UCSD-AML1 (cell line): Measurements from ENCODE around the gene MYH6.
"Not testable (repeated sequence)": the region's sequence is repeated elsewhere in the genome, so short reads cannot be mapped to it uniquely, and the experiment has no call there.

Source experiments
- DNase-seq: peaks from one replicate; lab custom pipeline; 2025; ENCODE audit not compliant: unreplicated experiment; lab: John Stamatoyannopoulos, UW

MYH6 gene

GRCh38 chr14:23436327-23437132 is 28.5 kb upstream of the MYH6 start:
- no peak for DNase-seq

- DNase-seq = no peak
Measured at GRCh38 chr14:23435543-23436326, 27.7 kb upstream of the MYH6 start, which contains the start of gene MYH7. TSS of gene MYH7 (minus strand) at chr14:23435660. CDS start at chr14:23433732, 1,928 bp downstream.

GRCh38 chr14:23434488-23435222 is 26.6 kb upstream of the MYH6 start:
- DNase-seq = no peak

GRCh38 chr14:23433457-23433856 is 25.4 kb upstream of the MYH6 start:
- no peak for DNase-seq

- DNase-seq = no peak
Measured at GRCh38 chr14:23432946-23433345, 24.9 kb upstream of the MYH6 start.

DNA sequence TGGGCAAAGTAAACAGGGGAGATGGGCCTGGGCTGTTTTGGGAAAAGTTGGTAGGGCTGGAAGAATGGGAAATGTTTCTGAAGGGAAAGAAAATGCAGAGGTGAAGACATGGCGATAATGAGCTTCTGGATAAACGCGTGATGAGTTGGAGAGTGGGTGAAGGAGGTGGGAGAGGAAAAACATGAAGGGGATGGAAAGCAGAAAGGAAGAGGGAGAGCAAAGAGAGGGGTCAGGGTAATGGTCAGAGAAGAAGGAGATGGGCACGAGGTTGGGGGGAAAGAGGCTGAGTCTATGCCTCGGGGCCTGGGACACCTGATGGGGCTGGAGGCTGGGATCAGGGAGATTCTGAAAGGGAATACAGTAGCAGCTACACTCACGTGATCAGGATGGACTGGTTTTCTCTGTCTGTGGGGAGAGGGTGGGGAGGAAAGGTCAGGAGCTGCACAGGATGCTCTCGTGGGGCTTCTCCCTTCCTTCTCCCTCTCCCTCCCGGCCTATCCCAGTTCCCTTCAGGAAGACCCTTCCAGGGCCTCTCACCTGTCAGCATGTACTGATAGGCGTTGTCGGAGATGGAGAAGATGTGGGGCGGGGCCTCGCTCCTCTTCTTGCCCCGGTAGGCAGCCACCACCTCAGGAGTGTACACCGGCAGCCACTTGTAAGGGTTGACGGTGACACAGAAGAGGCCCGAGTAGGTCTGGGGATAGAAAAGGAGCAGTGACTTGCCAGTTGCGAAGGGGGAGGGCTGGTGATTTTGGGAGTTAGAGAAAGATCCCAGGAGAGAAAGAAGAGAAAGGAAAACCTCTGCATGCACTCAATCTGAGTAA is 24.2 kb upstream of the MYH6 start:
- DNase-seq = no peak

- no peak for DNase-seq
Measured at GRCh38 chr14:23431486-23431885, 23.4 kb upstream of the MYH6 start.

GRCh38 chr14:23430723-23431085 is 22.6 kb upstream of the MYH6 start:
- DNase-seq = no peak

GRCh38 chr14:23430016-23430722 is 22.1 kb upstream of the MYH6 start:
- no peak for DNase-seq

- DNase-seq = no peak
Measured at GRCh38 chr14:23428686-23429495, 20.8 kb upstream of the MYH6 start.

DNA sequence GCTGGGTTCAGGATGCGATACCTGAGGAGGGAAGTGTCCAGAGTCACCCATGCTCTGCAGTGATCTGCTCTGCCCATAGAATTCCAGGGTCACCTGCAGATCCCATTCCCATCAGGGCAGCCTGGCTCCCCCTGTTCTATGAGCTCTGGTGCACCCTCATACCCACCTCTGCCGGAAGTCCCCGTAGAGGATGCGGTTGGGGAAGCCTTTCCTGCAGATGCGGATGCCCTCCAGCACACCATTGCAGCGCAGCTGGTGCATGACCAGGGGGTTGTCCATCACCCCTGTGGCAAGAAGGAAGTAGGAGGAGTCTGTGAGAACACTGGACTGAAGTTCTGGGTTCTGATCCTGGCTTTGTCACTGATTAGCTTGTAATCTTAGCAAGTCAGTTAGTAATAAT is 17.7 kb upstream of the MYH6 start:
- peak; percentile 59 for DNase-seq

DNA sequence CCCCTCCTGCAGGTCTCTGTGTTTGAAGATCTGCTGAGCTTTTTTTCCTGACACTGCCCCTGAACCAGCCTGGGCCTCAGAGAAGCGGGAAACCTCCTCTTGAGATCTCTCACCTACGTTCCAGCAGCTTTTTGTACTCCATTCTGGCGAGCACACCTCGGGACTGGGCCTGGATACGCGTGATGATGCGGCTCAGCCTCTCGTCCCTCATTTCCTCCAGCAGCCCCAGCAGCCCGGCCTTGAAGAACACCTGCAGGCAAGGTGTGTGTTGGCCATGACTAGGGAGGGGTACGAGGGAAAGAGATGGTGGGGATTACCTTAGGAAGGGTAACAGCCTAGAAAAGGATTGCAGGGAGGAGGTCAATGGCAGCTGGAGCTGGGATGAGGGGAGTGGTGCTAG is 17.1 kb upstream of the MYH6 start:
- DNase-seq = no peak

DNA sequence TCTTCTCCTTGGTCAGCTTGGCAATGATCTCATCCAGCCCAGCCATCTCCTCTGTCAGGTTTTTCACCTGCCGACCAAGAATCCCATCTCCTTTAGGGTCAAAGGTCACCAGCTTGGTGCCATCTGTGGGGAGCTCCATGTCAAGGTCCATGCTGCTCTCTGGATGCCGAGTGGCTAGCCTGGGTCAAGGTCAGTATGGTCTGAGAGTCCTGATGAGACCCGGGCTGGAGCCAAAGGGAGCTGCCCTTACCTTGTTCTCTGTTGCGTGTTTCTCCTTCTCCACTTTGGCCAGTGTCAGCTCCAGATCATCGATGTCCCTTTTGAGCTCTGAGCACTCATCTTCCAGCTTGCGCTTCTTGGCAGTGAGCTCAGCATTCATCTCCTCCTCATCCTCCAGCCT is 15.6 kb upstream of the MYH6 start:
- DNase-seq = no peak

- DNase-seq = no peak
Measured at GRCh38 chr14:23421594-23421993, 13.5 kb upstream of the MYH6 start.

GRCh38 chr14:23419646-23420045 is 11.6 kb upstream of the MYH6 start:
- not testable (repeated sequence) for DNase-seq

DNA sequence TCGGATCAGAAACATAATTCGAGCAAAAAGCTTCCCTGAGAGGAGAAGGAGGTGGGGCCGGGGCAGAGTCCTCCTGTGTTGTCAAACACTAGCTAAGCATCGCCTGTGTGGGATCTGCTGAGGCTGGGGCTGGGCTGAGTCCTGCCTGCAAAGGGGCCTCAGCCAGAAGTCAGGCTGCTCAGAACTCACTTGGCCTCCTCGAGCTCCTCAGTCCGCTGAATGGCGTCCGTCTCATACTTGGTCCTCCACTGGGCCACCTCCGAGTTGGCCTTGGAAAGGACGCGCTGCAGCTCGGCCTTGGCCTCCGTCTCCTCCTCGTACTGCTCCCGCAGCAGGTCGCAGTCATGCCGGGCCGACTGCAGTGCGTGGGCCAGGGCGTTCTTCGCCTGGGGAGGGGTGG is 9.9 kb upstream of the MYH6 start:
- DNase-seq = no peak

DNA sequence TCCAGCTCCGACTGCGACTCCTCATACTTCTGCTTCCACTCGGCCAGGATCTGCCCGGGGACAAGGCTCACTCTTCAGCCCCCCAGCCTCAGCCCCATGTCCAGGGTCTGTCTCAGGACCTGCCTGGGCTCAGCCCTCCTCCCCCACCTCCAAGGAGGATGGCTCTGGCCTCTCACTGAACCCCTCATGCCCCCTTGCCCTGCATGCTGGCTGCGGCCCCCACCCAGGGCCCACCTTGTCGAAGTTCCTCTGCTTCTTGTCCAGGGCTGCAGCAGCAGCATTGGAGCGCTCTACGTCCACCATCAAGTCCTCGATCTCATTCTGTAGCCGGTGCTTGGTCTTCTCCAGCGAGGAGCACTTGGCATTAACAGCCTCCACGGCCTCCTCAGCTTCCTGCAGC is 9.2 kb upstream of the MYH6 start:
- DNase-seq = not testable (repeated sequence)

- DNase-seq = no peak
Measured at GRCh38 chr14:23416801-23417200, 8.7 kb upstream of the MYH6 start.
